ENCODE measurements around the gene SCYL1. TPM values are rescaled to one million over a fixed set of nuclear protein-coding genes. Genes with fewer than 3 reads are reported as not detected.

SCYL1 gene
- total RNA-seq, 1 donor from 2014 or later, result 94.2 TPM

DNA sequence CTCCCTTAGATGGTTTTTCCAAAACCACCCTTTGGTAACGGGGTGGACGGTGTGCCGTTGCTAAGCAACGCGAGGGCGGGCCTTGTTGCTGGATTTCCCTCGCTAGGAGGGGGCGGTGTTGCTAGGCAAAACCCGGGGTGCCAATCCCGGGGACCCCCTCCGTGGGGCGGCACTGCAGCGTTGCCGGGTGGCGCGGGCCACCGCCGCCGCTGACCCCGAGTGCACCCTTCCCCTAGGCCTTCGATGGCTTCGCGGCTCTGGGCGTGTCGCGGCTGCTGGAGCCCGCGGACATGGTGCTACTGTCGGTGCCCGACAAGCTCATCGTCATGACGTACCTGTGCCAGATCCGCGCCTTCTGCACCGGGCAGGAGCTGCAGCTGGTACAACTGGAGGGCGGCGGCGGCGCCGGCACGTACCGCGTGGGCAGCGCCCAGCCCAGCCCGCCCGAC, 59.9 kb downstream of the SCYL1 start:
- no peaks in the 10 kb centered on the region for H3K9me3 Mint-ChIP-seq
- no peaks in the 10 kb centered on the region for H3K27me3 Mint-ChIP-seq
- H3K27ac Mint-ChIP-seq, result no peak overlapping the region
- no peak for DNase-seq
- no peak overlapping the region for H3K4me3 Mint-ChIP-seq
- peaks cover 44% of the 10 kb centered on the region for H3K4me1 Mint-ChIP-seq
- H3K36me3 Mint-ChIP-seq (ENCODE audit: low read depth), result peaks cover 65% of the 10 kb centered on the region
- intact Hi-C loops (cut with micrococcal nuclease), result no loop called here

- no peaks in the 10 kb centered on the region for H3K9me3 Mint-ChIP-seq
- peaks cover 66% of the 10 kb centered on the region for H3K36me3 Mint-ChIP-seq (ENCODE audit: low read depth)
- peaks cover 42% of the 10 kb centered on the region for H3K4me1 Mint-ChIP-seq
- H3K27ac Mint-ChIP-seq, result peak overlapping the region; percentile 79
- peak overlapping the region; percentile 32 for H3K4me3 Mint-ChIP-seq
- H3K27me3 Mint-ChIP-seq, result no peaks in the 10 kb centered on the region
- no peak for DNase-seq
- intact Hi-C loops (cut with micrococcal nuclease), result no loop called here
Measured at GRCh38 chr11:65585396-65586246, 60.7 kb downstream of the SCYL1 start.

DNA sequence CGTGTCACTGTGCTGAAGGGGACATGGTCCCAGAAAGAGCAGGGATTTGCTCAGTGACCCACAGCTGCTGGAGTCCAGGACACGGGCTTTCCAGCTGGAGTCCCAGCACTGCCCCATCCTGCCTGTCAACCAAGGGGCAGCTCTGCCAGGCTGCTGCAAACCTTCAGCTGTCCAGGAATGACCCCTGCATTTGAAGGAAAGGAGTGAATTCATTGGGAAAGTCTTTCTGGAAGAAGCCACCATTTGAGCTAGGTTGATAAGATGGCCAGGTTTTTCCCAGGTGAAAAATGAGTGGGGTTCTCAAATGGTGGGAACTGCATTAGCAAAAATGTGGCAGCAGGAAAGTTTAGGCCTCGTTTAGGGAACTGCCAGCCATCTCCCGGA, 61.4 kb downstream of the SCYL1 start:
- Mint-ChIP-seq H3K4me3 (peak overlapping the region; percentile 32), H3K9me3 (no peaks in the 10 kb centered on the region), H3K4me1 (peaks cover 42% of the 10 kb centered on the region), H3K36me3 (ENCODE audit: low read depth) (peaks cover 65% of the 10 kb centered on the region), H3K27ac (peak overlapping the region; percentile 79), H3K27me3 (no peaks in the 10 kb centered on the region)
- DNase-seq, result no peak
- intact Hi-C loops (cut with micrococcal nuclease), result no loop called here

- DNase-seq, result no peak
- Mint-ChIP-seq H3K27ac (peak overlapping the region; percentile 79), H3K4me3 (peak overlapping the region; percentile 32), H3K27me3 (no peaks in the 10 kb centered on the region), H3K36me3 (ENCODE audit: low read depth) (peaks cover 65% of the 10 kb centered on the region), H3K4me1 (peaks cover 42% of the 10 kb centered on the region), H3K9me3 (no peaks in the 10 kb centered on the region)
- intact Hi-C loops (cut with micrococcal nuclease), result no loop called here
Measured at GRCh38 chr11:65586676-65587075, 61.8 kb downstream of the SCYL1 start.

Other genes starting within 250 kb of the SCYL1 start
- 3.0 and 3.4 TPM in 2 replicates for gene CDC42EP2, start 210.2 kb upstream of the SCYL1 start, total RNA-seq
- gene DPF2, start 191.2 kb upstream of the SCYL1 start, total RNA-seq, result 76.6 and 81.0 TPM in 2 replicates
- 1.2 and 1.6 TPM in 2 replicates for gene TIGD3, start 170.3 kb upstream of the SCYL1 start, total RNA-seq
- gene SLC25A45, start 142.4 kb upstream of the SCYL1 start, total RNA-seq, result 15.5 and 16.8 TPM in 2 replicates
- 46.7 and 46.8 TPM in 2 replicates for gene FRMD8, start 138.4 kb upstream of the SCYL1 start, total RNA-seq
- 410 and 411 TPM in 2 replicates for gene NEAT1, start 102.3 kb upstream of the SCYL1 start, total RNA-seq
- gene MALAT1, start 26.0 kb upstream of the SCYL1 start, total RNA-seq, result 5,198 and 5,435 TPM in 2 replicates
- gene LTBP3, start 33.3 kb downstream of the SCYL1 start, total RNA-seq, result 94.9 and 96.9 TPM in 2 replicates
- gene ZNRD2, start 45.4 kb downstream of the SCYL1 start, total RNA-seq, result 83.3 and 83.4 TPM in 2 replicates
- gene FAM89B, start 47.5 kb downstream of the SCYL1 start, total RNA-seq, result 39.1 and 42.4 TPM in 2 replicates
- 167 and 173 TPM in 2 replicates for gene EHBP1L1, start 51.0 kb downstream of the SCYL1 start, total RNA-seq
- 0.69 and 1.3 TPM in 2 replicates for gene KCNK7, start 70.7 kb downstream of the SCYL1 start, total RNA-seq
- gene MAP3K11, start 89.1 kb downstream of the SCYL1 start, total RNA-seq, result 89.1 and 90.7 TPM in 2 replicates
- 52.0 and 55.1 TPM in 2 replicates for gene PCNX3, start 90.7 kb downstream of the SCYL1 start, total RNA-seq
- 118 and 125 TPM in 2 replicates for gene SIPA1, start 113.0 kb downstream of the SCYL1 start, total RNA-seq
- gene RELA, start 137.8 kb downstream of the SCYL1 start, total RNA-seq, result 95.7 and 98.2 TPM in 2 replicates
- 71.6 and 72.3 TPM in 2 replicates for gene KAT5, start 187.2 kb downstream of the SCYL1 start, total RNA-seq
- 86.4 and 100.0 TPM in 2 replicates for gene RNASEH2C, start 195.7 kb downstream of the SCYL1 start, total RNA-seq

Data from activated CD4-positive, alpha-beta T cell treated with anti-CD3 and anti-CD28 coated beads, Interleukin-2, amount 10 ng/mL, durations not matched to agents 24 days and 14 days (primary cell).